Skeletal muscle cell (primary cell): ENCODE data around the gene BDH1.
A peak's percentile ranks its signal among the peaks of the same experiment; 100 is the strongest.
"Not testable (repeated sequence)": the region's sequence is repeated elsewhere in the genome, so short reads cannot be mapped to it uniquely, and the experiment has no call there.

ENCODE experiments used
- DNase-seq: peaks from one replicate; pipeline ENCODE4 v3.0.0-alpha.2; 2010; ENCODE audit warnings: low read depth
- H3K4me3 ChIP-seq: 2 replicates; pipeline ENCODE4 v1.5.1; 2011; ENCODE audit warnings: low read depth, mild to moderate bottlenecking, control low read depth, low read length, moderate library complexity

BDH1 gene

DNA sequence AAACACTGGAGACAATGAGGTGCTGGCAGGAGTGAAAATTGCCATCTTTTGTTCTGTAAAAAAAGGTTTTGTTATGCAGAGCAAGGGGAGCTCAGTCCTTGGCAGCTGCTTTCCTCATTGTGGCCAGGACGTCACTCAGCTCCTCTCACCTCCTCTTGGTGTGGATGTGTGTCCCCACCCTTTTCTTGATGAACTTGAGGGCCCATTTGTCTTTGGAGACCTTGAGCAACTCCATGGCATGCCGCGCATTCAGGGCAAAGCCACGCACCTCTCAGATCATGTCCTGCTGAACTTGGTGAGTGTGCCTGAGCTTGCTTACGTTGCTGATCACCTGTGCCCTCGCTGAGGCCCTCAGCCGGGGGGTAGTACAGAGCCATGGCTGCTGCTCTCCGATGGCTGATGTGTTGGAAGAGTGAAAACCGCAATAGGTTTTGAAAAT is 24.5 kb upstream of the BDH1 start:
- no peak overlapping the region for H3K4me3 ChIP-seq
- DNase-seq: no peak

DNA sequence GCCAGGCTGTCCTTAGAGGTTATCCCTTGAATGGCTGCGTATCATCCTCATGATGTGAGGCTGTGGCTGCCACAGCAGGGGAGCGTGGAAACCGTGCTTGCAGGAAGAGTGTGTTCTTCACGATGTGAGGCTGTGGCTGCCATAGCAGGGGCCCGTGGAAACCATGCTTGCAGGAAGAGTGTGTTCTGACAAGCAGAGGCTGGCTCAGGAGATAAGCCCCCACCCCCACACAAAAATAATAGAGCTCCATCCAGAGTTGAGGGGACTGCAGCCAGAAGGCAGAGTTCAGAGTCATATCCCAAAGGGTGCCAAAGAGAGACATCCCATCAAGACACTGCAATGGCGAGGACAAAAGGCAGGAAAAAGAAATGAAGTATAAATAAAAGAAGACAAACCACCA is 22.6 kb upstream of the BDH1 start:
- DNase-seq: no peak
- no peak overlapping the region for H3K4me3 ChIP-seq

DNA sequence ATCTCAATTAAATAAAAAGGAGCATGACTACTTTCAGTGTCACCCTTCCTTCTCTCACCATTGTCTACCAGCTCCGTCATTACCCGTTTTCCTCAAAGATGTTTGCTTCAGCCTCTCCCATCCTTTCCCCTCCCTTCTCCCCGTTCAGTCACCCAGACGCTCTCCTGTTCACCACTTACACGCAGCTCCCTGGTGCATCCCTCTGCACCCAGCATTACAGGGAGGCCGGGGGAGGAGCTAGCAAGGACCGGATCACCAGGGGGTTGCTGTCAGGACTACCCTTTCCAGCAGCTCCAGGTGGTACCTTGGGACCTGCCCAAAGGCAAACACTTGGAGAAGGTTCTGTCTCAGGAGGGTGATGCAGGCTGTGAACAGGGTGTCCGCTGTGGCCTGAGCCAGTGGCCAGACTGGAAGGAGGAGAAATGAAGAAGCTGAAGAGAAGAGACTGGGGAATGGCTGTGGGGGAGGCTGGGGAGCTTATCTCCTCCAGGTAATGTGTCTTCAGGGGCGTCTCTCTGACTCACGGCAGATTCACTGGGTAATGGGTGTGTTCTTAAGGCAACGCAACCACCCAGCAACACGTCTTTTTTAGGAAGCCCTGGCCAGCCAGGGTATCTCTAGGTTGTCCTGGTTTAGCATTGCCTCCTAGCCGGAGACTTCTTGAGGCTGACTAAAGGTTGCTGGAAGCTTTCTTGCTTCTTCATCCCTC is 21.8 kb upstream of the BDH1 start:
- no peak overlapping the region for H3K4me3 ChIP-seq
- DNase-seq: no peak

DNA sequence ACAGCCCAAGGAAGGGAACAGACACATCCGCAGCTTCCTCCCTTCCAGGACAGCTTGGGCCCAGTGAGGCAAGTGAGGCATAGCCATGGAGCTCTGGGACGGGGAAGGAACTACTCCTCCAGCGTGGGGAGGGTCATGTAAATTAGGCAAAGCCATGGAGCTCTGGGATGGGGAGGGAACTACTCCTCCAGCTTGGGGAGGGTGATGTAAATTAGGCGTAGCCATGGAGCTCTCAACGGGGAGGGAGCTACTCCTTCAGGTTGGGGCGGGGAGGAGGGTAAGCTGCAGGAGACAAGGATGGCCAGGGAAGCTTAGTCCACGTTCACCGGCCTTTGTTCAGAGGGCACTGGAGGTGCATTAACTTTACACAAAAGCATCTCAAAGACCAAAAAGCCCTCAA is 21.1 kb upstream of the BDH1 start:
- no peak for DNase-seq
- no peak overlapping the region for H3K4me3 ChIP-seq

DNA sequence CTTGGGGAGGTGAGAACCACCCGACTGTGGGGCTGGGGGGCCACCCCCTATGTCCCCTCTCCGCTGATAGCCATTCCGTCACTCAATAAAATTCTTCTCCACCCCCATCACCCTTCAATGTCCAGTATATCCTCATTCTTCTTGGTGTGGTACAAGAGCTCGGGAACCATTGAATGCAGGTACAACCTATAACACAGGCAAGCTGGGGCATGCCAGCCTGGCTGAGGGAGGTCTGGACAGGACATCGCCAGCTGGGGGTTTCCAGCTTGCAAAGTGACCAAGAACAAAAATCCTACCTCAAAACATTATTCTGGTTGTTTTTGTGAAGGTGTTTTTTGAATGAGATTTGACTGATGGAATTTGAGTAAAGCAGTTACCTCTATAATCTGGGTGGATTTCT is 19.6 kb upstream of the BDH1 start:
- no peak overlapping the region for H3K4me3 ChIP-seq
- no peak for DNase-seq

DNA sequence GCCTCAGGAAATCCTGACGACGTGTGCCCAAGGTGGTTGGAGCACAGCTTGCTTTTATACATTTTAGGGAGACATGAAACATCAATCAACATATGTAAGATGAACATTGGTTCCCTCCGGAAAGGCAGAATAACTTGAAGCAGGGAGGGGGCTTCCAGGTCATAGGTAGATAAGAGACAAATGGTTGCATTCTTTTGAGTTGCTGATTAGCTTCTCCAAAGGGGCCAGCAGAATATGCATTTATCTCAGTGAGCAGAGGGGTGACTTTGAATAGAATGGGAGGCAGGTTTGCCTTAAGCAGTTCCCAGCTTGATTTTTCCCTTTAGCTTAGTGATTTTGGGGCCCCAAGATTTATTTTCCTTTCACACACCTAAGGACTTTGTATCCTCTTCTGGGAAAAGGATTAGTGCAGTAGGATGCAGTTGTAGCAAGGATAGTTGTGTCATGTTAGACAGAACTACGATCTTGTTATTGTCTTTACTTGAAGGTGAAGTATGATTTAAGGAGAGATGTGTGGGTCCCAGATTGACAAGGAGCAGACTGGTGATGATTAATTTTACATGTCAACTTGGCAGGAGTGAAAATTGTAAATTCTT is 18.7 kb upstream of the BDH1 start:
- not testable (repeated sequence) for DNase-seq

DNA sequence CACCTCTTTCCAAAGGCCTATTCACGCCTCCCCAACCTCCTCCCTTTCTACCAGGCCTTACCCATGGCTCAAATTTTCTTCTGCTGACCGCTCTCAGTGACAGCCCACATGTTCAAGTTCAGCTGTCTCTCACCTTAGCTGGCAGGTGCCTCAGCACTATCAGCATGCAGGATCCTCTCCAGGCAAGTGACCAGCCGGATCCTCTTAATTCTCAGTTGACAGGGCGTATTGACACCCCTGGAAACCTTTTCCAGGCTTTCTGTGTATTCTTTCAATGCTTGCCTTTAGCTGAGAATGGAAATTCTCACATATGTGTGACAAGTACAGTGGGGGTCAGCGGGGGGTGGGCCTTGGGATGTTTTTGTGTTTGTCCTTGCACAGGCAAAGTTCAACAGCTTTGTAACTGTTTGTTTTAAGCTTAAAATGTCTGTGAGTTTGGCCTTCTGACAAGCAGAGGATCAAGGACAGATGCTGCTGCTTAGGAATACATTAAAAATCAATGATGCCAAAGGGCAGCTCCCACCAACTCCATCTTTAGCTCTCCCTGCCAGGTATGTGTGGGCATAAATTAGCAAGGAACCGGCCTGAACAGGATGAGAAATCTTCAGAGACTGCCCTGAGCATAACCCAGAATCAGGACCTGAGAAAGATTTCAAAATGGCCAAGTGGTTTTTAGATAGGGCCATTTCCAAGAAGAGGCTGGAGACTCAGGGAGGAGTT is 17.4 kb upstream of the BDH1 start:
- no peak overlapping the region for H3K4me3 ChIP-seq
- no peak for DNase-seq

More for the DNA sequence above, 18.7 kb upstream of the BDH1 start:
- H3K4me3 ChIP-seq: not testable (repeated sequence)

DNA sequence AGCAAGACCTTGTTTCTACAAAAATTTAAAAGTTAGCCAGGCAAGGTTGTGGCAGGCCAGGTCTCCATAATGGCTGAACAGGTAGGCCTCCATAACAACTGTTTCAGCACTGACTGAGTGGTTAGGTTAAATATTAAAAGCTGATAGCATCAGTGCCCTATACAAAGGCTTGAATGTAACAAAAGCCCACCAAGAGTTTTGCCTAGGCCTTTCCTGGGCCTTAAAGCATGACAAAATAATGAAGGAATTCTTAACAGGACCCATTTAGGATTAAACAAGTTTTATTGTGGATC is 16.1 kb upstream of the BDH1 start:
- not testable (repeated sequence) for DNase-seq, H3K4me3 ChIP-seq

DNA sequence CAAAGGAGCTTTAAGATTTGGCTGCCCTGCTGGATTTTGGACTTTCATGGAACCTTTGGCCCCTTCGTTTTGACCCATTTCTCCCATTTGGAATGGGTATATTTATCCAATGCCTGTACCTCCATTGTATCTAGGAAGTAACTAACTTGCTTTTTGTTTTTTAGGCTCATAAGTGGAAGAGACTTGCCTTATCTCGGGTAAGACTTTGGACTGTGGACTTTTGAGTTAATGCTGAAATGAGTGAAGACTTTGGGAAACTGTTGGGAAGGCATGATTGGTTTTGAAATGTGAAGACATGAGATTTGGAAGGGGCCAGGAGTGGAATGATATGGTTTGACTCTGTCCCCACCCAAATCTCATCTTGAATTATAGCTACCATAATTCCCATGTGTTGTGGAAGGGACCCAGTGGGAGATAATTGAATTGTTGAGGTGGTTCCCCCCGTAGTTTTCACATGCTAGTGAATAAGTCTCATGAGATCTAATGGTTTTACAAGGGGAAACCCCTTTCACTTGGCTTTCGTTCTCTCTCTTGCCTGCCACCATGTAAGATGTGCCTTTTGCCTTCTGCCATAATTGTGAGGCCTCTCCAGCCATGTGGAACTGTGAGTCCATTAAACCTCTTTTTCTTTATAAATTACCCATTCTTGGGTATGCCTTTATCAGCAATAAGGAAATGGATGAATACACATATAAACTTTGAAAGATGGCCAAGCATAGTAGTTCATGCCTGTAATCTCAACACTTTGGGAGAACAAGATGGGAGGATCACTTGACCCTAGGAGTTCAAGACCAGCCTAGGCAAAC is 15.5 kb upstream of the BDH1 start:
- DNase-seq: not testable (repeated sequence)

DNA sequence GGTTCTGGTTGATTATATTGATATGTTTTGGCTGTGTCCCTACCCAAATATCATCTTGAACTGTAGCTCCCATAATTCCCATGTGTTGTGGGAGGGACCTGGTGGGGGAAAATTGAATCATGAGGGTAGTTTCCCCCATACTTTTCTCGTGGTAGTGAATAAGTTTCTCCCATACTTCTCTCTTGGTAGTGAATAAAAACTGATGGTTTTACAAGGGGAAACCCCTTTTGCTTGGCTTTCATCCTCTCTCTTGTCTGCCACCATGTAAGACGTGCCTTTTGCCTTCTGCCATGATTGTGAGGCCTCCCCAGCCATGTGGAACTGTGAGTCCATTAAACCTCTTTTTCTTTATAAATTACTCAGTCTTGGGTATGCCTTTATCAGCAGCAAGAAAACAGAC is 13.7 kb upstream of the BDH1 start:
- DNase-seq, H3K4me3 ChIP-seq: not testable (repeated sequence)

More for the DNA sequence above, 15.5 kb upstream of the BDH1 start:
- not testable (repeated sequence) for H3K4me3 ChIP-seq

DNA sequence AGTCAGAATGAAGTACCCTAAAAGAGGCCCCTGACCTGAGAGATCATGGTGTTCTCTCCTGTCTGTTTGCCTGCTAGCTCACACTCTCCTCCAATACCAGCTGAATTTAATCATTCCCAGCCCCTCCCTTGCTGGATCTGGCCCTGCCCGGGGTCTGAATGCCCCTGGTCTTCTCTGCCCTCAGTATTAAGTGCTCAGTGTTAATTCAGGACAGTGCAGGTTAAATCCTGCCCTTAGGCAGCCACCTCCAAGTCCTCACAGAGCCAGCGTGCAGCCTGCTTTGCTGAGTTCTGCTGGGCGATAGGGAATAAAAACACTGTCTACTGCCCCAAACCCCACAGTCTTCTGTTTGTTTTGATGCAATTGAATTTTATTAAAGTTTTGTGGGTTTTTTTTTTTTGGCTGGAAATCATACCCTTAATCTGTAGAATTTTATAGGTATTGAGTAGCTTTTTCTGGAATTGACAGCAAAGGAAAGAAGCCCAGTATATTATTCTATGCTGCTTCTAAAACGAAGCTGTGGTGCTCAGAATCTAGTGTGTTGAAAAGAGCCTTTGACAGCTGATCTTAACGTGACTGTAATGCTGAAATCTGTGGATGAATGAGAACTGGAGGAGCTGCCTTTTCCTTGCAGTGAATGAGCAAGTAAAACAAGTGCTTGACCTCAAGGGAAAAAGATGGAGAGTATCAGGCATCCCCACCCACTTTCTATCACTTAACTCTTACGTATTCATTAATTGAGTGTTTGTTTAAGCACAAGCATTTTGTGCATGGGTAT is 12.3 kb upstream of the BDH1 start:
- DNase-seq: no peak
- no peak overlapping the region for H3K4me3 ChIP-seq

DNA sequence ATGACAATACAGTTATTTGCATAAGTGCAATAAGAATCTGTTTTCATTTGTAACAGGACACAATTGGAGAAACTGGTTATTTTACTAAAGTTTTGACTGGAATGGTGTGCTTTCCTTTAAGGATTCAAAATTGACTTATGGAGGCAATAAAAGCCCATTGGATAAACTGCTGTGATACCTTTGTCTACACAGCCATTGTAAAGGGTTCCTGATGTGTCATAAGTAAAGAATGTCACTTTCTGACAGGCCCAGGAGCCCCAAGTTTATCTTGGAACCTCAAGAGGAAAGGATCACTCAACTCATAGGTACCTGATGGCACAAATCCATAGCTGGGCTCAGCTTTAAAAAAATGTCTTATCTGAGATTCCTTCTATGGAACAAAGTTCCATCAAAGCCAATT is 10.4 kb upstream of the BDH1 start:
- not testable (repeated sequence) for H3K4me3 ChIP-seq, DNase-seq

DNA sequence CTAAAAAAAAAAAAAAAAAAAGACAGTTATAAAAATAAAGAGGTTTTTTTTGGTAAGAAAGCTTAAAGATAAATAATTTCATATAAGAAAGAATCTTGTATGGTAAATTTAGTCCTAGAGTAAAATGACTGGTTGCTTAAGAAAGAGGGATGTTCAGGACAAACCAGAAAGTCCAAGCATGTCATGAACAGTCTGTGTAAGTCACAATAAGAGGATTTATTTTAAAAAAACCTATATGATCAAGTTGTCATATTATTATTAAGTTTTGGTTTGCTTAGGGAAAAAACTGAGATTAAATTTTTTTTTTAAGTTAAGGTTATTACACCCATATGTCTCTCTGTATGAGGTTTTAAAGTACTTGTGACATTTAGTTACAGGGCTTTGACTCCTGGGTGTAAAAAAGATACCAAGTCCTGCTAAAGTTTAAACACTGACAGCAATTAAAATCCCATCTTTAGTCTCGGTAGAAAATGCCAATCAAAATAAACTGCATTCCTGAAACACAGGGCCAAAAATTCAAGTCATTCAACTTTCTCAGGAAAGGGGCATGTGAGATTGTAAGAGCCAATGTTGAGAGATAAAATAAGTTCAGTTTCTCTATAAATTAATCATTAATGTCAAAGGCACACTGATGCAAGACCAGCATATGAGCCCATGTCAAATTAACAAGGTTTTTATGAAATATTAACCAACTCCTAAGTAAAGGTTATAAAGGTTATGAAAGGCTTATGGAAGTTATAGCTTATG is 8.5 kb upstream of the BDH1 start:
- H3K4me3 ChIP-seq: no peak overlapping the region
- no peak for DNase-seq

DNA sequence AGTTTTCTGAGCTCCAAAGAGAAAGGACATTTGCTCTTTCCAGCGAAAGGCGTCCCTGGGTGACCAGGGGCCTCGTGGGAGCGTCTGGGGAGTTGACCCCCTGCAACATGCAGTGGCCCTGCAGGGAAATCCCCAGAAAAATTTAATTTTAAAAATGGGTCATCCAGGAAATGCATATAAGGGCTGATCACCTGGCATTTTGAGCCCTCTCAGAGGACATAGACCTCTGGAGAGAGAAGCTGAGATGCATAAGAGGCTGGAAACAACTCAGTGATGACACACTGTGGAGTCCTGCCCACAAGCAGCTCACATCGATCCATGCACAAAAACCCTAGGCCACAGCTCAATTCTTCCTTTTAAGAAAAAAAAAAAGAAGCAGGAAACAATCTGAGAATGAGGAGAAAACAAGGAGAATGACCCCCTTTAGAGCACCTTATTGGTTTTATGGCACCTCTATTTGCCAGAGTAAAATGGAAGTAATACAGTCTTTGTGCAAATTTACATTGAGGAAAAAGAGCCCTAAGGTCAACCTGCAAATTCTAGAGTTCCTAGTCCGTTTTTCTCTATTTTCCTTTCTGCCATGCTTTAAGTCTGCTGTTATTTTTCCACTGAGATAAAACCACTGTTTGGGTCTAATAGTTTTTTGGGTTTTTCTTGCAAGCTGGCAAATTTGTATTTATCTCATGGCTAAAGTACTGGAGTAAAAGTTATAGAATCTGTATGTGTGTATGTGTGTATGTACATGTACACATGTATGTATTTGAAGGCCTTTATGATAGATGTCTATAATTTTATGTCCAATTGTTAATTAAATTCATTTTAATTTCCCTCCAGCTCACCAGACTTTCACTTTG is 6.9 kb upstream of the BDH1 start:
- DNase-seq: no peak
- H3K4me3 ChIP-seq: no peak overlapping the region

DNA sequence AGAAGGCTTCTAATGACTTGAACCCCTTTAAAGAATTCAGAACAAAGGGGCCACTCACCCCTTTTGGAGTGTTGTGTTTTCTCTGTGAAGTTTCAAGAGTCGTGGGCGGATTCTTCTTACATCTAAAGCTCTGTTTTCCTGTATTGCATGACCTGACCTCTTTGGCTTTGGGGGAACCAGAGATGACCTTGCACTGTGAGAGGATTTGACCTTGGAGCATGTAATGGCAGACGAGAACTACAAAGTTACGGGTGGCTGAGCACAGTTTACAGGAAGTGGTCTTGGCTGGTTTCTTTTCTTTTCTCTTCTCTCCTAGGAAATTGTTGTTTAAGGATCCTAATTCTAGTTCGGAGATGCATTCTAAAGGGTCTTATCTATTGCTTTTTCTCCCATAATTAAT is 6.2 kb upstream of the BDH1 start:
- DNase-seq: no peak
- no peak overlapping the region for H3K4me3 ChIP-seq

DNA sequence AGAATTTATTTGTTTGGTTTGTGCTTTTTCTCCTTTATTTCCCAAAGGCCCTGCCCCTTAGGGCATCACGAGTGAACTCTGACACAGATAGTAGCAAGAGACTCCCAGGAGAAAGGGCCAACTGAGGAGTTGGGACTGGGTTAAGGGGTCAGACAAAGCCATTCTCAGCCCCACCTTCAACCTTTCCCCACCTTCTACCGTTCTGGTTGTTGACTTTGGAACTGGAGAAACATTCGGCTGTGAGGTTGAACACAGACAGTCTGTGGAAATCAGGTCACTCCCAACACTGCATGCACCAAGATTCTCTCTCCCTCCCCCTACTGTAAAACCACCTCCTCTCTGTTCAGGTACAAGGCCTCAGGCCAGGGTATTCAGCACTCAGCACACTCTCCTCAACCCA is 3.9 kb upstream of the BDH1 start:
- H3K4me3 ChIP-seq: no peak overlapping the region
- DNase-seq: no peak

DNA sequence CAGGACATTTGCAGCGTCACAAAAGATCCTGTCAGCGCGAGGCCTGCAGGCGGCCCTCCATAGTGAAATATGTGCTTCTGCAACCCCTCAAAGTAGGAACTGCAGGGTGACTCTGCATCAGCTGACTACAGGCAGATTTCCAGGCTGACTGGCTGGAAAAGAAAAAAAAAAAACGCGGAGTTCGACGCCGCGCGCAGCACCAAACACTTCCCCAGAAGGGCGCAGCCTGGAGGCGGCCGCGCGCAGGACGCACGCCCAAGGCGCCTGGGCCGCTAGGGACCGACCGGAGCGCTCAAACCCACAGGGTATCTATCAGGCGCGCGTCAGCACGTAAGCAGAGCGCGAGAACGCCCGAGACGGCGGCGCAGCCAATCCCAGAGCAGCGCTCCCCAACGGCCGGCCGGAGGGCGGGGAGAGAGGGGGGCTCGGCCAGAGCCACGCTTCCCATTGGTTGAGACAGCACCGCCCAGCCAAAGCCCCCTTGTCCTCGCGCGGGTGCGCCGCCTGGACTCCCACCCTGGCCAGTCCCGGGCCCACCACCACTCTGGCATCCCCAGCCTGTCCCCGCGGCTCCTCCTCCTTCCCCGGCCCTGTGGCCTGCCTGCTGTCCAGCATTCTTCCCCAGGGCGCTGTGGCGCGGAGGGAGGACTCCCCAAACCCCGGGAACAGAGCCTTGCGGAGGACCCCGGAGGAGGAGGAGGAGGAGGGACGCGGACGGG is 1.0 kb downstream of the BDH1 start:
- H3K4me3 ChIP-seq: peak overlapping the region; percentile 60
- peak; percentile 87 for DNase-seq
